ENCODE data around the gene POLRMT. TPM values are rescaled to one million over a fixed set of nuclear protein-coding genes. Genes with fewer than 3 reads are reported as not detected.

The POLRMT gene
- total RNA-seq, 2 experiments from 2014 or later: 50.6 to 51.0 TPM

- H3K27me3 Mint-ChIP-seq (ENCODE audit: low read depth): peaks cover 2% of the 10 kb centered on the region
Observed at GRCh38 chr19:619286-620002, 13.9 kb downstream of the POLRMT start.

DNA sequence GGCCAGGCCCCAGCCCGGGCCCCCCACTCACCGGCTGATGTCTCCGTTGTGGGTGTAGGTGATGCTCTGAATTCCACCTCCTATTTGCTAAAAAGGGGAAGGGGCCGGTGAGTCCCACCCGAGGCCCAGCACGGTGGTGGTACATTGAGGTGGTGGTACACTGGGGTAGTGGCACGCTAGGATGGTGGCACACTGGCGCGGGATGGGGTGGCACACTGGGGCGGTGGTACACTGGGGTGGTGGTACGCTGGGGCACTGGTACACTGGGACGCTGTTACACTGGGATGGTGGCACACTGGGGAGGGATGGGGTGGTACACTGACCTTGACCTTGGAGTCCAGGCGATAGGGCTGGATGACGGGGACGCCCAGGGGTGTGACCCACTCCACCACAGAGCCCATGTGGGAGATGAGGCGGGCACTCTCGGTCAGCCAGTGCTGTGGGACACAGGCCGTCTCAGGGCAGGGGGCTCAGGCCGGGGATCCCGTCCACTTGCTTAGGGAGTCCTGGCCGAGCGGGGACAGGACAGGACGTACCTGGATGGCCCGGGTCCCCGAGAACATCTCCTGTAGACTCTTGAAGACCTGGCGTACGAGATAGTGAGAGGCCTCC, 14.6 kb downstream of the POLRMT start:
- Mint-ChIP-seq H3K4me1 (ENCODE audit: low read depth) (peaks cover 5% of the 10 kb centered on the region), H3K27ac (no peak overlapping the region), H3K36me3 (ENCODE audit: low read depth) (peaks cover 27% of the 10 kb centered on the region), H3K27me3 (ENCODE audit: low read depth) (peaks cover 2% of the 10 kb centered on the region), H3K4me3 (no peak overlapping the region), H3K9me3 (ENCODE audit: insufficient read depth) (no peaks in the 10 kb centered on the region)
- CTCF ChIA-PET: no interaction called here
- DNase-seq (no peak), ATAC-seq (no peak)
- POLR2A ChIA-PET: no interaction called here

More at GRCh38 chr19:619286-620002, 13.9 kb downstream of the POLRMT start:
- CTCF ChIA-PET: no interaction called here
- POLR2A ChIA-PET: no interaction called here
- DNase-seq: no peak
- Mint-ChIP-seq H3K4me1 (ENCODE audit: low read depth) (peaks cover 5% of the 10 kb centered on the region), H3K27ac (no peak overlapping the region), H3K9me3 (ENCODE audit: insufficient read depth) (no peaks in the 10 kb centered on the region), H3K4me3 (no peak overlapping the region), H3K36me3 (ENCODE audit: low read depth) (peaks cover 22% of the 10 kb centered on the region)
- no peak for ATAC-seq

GRCh38 chr19:618247-618619, 15.1 kb downstream of the POLRMT start:
- peaks cover 27% of the 10 kb centered on the region for H3K36me3 Mint-ChIP-seq (ENCODE audit: low read depth)
- H3K27ac Mint-ChIP-seq: no peak overlapping the region
- peaks cover 2% of the 10 kb centered on the region for H3K27me3 Mint-ChIP-seq (ENCODE audit: low read depth)
- DNase-seq (no peak), ATAC-seq (no peak)
- H3K9me3 Mint-ChIP-seq (ENCODE audit: insufficient read depth): no peaks in the 10 kb centered on the region
- ChIA-PET CTCF (interaction anchor here (0.7 kb wide), 1 partner anchor 321 kb away, joined by 3 read pairs; no protein-coding TSS in a partner anchor), POLR2A (no interaction called here)
- H3K4me1 Mint-ChIP-seq (ENCODE audit: low read depth): peaks cover 5% of the 10 kb centered on the region
- no peak overlapping the region for H3K4me3 Mint-ChIP-seq

- Mint-ChIP-seq H3K4me1 (ENCODE audit: low read depth) (peaks cover 5% of the 10 kb centered on the region), H3K36me3 (ENCODE audit: low read depth) (peaks cover 27% of the 10 kb centered on the region), H3K27me3 (ENCODE audit: low read depth) (peaks cover 2% of the 10 kb centered on the region), H3K9me3 (ENCODE audit: insufficient read depth) (no peaks in the 10 kb centered on the region), H3K4me3 (no peak overlapping the region), H3K27ac (no peak overlapping the region)
- DNase-seq (no peak), ATAC-seq (no peak)
- CTCF ChIA-PET: interaction anchor here (0.7 kb wide), 1 partner anchor 320 kb away, joined by 3 read pairs; no protein-coding TSS in a partner anchor
- POLR2A ChIA-PET: no interaction called here
Observed at GRCh38 chr19:617551-618246, 15.6 kb downstream of the POLRMT start.

DNA sequence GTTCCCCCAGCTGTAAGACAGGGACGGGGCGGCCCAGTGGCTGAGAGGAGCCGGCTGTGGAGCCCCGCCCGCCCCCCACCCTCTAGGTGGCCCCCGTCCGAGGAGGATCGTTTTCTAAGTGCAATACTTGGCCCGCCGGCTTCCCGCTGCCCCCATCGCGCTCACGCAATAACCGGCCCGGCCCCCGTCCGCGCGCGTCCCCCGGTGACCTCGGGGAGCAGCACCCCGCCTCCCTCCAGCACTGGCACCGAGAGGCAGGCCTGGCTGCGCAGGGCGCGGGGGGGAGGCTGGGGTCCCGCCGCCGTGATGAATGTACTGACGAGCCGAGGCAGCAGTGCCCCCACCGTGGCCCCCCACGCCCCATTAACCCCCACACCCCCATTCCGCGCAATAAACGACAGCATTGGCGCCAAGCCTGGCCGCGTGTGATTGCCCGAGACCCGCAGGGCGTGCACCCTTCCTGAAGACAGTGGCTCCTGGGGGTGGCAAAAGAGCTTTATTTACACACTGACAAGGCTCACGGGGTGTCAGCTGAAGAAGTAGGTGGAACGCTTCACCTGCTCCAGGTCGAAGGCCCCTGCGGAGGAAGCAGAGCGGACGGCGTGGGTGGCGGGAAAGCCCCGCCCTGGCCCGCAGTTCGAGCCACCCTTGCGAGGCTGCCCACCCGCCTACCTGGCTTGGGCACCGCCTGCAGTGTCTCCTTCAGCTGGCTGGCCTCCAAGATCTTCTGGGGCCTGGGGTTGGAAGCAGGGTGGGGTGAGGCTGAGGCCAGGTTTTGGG, 16.4 kb downstream of the POLRMT start:
- no peak overlapping the region for H3K27ac Mint-ChIP-seq
- ATAC-seq (no peak), DNase-seq (no peak)
- ChIA-PET CTCF (no interaction called here), POLR2A (no interaction called here)
- no peaks in the 10 kb centered on the region for H3K9me3 Mint-ChIP-seq (ENCODE audit: insufficient read depth)
- no peak overlapping the region for H3K4me3 Mint-ChIP-seq
- H3K4me1 Mint-ChIP-seq (ENCODE audit: low read depth): peaks cover 8% of the 10 kb centered on the region
- peaks cover 2% of the 10 kb centered on the region for H3K27me3 Mint-ChIP-seq (ENCODE audit: low read depth)
- peaks cover 27% of the 10 kb centered on the region for H3K36me3 Mint-ChIP-seq (ENCODE audit: low read depth)

DNA sequence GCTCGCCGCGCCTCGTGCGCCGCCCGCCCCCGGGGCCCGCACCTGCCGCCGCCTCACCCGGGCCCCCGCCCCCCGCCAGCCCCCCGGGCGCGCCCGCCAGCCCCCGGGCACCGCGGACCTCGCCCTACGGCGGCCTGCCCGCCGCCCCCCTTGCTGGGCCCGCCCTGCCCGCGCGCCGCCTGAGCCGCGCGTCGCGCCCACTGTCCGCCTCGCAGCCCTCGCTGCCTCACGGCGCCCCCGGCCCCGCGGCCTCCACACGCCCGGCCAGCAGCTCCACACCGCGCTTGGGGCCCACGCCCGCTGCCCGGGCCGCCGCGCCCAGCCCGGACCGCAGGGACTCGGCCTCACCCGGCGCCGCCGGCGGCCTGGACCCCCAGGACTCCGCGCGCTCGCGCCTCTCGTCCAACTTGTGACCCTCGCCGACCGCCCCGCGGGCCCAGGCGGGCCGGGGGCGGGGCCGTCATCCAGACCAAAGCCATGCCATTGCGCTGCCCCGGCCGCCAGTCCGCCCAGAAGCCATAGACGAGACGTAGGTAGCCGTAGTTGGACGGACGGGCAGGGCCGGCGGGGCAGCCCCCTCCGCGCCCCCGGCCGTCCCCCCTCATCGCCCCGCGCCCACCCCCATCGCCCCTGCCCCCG, 17.2 kb downstream of the POLRMT start:
- no peaks in the 10 kb centered on the region for H3K9me3 Mint-ChIP-seq (ENCODE audit: insufficient read depth)
- no peak overlapping the region for H3K4me3 Mint-ChIP-seq
- POLR2A ChIA-PET: no interaction called here
- peaks cover 27% of the 10 kb centered on the region for H3K36me3 Mint-ChIP-seq (ENCODE audit: low read depth)
- H3K27ac Mint-ChIP-seq: no peak overlapping the region
- ATAC-seq: no peak
- H3K4me1 Mint-ChIP-seq (ENCODE audit: low read depth): peaks cover 13% of the 10 kb centered on the region
- peaks cover 2% of the 10 kb centered on the region for H3K27me3 Mint-ChIP-seq (ENCODE audit: low read depth)
- CTCF ChIA-PET: no interaction called here
- no peak for DNase-seq

DNA sequence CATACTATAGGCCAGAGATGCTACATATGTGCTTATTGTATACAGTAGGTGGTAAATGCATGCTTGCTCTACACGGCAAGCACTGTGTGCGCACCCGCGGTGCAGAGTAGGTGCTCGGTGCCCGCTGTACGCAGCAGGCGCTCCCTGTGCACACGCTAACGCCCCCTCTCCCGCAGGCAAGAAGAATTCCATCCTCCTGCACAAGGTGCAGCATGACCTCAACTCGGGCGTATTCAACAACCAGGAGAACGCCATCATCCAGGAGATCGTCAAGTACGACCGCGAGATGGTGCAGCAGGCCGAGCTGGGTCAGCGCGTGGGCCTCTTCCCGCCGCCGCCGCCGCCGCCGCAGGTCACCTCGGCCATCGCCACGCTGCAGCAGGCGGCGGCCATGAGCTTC, 17.7 kb downstream of the POLRMT start:
- POLR2A ChIA-PET: no interaction called here
- Mint-ChIP-seq H3K4me3 (no peak overlapping the region), H3K9me3 (ENCODE audit: insufficient read depth) (no peaks in the 10 kb centered on the region), H3K4me1 (ENCODE audit: low read depth) (peaks cover 16% of the 10 kb centered on the region), H3K27me3 (ENCODE audit: low read depth) (peaks cover 2% of the 10 kb centered on the region), H3K36me3 (ENCODE audit: low read depth) (peaks cover 27% of the 10 kb centered on the region), H3K27ac (no peak overlapping the region)
- no peak for DNase-seq
- CTCF ChIA-PET: no interaction called here
- no peak for ATAC-seq

DNA sequence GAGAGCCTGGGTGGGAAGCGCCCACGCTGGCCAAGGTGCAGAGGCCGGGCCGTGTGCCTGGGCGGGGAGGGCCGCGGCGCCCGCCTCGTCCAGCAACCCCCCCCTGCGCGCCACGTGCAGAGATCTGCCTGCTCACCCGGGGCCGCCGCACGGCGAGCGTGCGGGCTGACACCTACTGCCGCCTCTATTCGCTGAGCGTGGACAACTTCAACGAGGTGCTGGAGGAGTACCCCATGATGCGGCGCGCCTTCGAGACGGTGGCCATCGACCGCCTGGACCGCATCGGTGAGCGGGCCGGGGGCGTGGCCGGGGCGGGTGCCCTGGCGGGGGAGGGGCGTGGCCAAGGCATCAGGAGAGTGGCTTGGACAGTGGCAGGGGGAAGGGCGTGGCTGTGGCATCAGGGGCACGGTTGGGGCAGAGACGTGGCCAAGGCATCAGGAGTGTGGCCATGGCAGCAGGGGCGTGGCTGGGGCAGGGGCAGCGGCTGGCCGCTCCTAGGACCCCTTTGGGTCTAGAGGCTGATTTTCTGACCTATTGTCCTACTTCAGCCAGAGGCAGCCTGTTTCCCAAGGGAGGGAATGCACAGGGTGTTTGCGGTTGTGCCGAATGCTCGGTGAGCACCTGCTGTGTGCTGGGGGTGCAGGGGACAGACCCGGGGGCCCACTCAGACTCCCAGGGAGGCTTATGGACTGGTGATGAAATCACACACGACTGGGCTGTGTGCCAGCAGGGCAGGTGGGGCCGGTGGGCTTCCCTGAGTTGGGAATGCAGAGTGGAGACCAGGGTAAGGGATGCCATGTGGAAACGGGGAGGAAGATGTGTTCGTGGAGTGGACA, 19.4 kb downstream of the POLRMT start:
- Mint-ChIP-seq H3K9me3 (ENCODE audit: insufficient read depth) (no peaks in the 10 kb centered on the region), H3K4me1 (ENCODE audit: low read depth) (peaks cover 23% of the 10 kb centered on the region), H3K4me3 (no peak overlapping the region), H3K36me3 (ENCODE audit: low read depth) (peaks cover 20% of the 10 kb centered on the region), H3K27me3 (ENCODE audit: low read depth) (peaks cover 2% of the 10 kb centered on the region), H3K27ac (no peak overlapping the region)
- DNase-seq (no peak), ATAC-seq (no peak)
- ChIA-PET POLR2A (no interaction called here), CTCF (no interaction called here)

- ChIA-PET POLR2A (interaction anchor here (0.6 kb wide), 1 partner anchor 70 kb away, joined by 3 read pairs; no protein-coding TSS in a partner anchor), CTCF (interaction anchor here (2.1 kb wide), 1 partner anchor 29 kb away, joined by 6 read pairs; no protein-coding TSS in a partner anchor)
- H3K36me3 Mint-ChIP-seq (ENCODE audit: low read depth): peaks cover 15% of the 10 kb centered on the region
- no peak for ATAC-seq
- H3K27me3 Mint-ChIP-seq (ENCODE audit: low read depth): peaks cover 2% of the 10 kb centered on the region
- peaks cover 23% of the 10 kb centered on the region for H3K4me1 Mint-ChIP-seq (ENCODE audit: low read depth)
- H3K9me3 Mint-ChIP-seq (ENCODE audit: insufficient read depth): no peaks in the 10 kb centered on the region
- DNase-seq: no peak
- H3K27ac Mint-ChIP-seq: no peak overlapping the region
- no peak overlapping the region for H3K4me3 Mint-ChIP-seq
Observed at GRCh38 chr19:612941-613340, 20.4 kb downstream of the POLRMT start.

DNA sequence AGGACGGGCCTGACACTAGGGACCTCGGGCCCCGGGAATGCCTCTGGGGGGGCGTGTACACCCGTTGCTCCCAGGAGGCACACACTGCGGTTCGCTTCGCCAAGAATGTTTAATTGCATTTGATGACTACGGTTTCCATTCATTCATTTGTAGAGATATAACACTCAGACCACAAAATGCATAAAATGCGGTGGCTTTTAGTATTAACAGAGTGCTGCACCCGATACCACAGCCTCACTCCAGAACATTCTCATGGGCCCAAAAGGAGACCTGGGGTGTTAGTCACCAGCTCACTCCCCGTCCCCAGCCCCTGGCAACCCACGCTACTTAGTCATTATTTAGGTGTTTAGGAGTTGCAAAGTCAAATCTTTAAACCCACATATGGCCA, 21.9 kb downstream of the POLRMT start:
- Mint-ChIP-seq H3K36me3 (ENCODE audit: low read depth) (peaks cover 12% of the 10 kb centered on the region), H3K9me3 (ENCODE audit: insufficient read depth) (no peaks in the 10 kb centered on the region), H3K27me3 (ENCODE audit: low read depth) (peaks cover 2% of the 10 kb centered on the region), H3K4me3 (peak overlapping the region; percentile 84), H3K4me1 (ENCODE audit: low read depth) (peaks cover 23% of the 10 kb centered on the region), H3K27ac (peak overlapping the region; percentile 96)
- ChIA-PET CTCF (interaction anchor here (1.0 to 2.1 kb wide), 3 partner anchors 27 to 101 kb away, joined by 3 to 6 read pairs (median 3); no protein-coding TSS in a partner anchor), POLR2A (interaction anchor here (0.9 to 1.0 kb wide), 2 partner anchors 52 to 277 kb away, joined by 3 to 5 read pairs; partner anchors contain the start of gene RNF126)
- DNase-seq (peak; percentile 37), ATAC-seq (peak; percentile 5)
